Ecto neural progenitor cell (in vitro differentiated cells): ENCODE results near the gene C1QTNF8.

Source experiments
- DNase-seq: peaks from one replicate; pipeline ENCODE4 v3.0.0-alpha.2; 2018; ENCODE audit warnings: low spot score

C1QTNF8 gene

GRCh38 chr16:1060416-1061340 lies 35.4 kb downstream of the C1QTNF8 start:
- no peak for DNase-seq

- DNase-seq, result no peak
These were observed 36.7 kb downstream of the C1QTNF8 start for GRCh38 chr16:1059310-1059709.

GRCh38 chr16:1058216-1058615 lies 37.8 kb downstream of the C1QTNF8 start:
- DNase-seq, result no peak

- peak; percentile 77 for DNase-seq
These were observed 38.7 kb downstream of the C1QTNF8 start for GRCh38 chr16:1057252-1057932.

- DNase-seq, result no peak
These were observed 39.8 kb downstream of the C1QTNF8 start for GRCh38 chr16:1056196-1056595.

- no peak for DNase-seq
These were observed 40.5 kb downstream of the C1QTNF8 start for GRCh38 chr16:1055557-1055924.

- DNase-seq, result peak; percentile 88
These were observed 41.1 kb downstream of the C1QTNF8 start for GRCh38 chr16:1054660-1055556.

- no peak for DNase-seq
These were observed 42.2 kb downstream of the C1QTNF8 start for GRCh38 chr16:1053700-1054368.

- no peak for DNase-seq
These were observed 42.9 kb downstream of the C1QTNF8 start for GRCh38 chr16:1053121-1053521.

- no peak for DNase-seq
These were observed 43.3 kb downstream of the C1QTNF8 start for GRCh38 chr16:1052721-1053120.

GRCh38 chr16:1051446-1051845 lies 44.6 kb downstream of the C1QTNF8 start:
- DNase-seq, result no peak

GRCh38 chr16:1050921-1051320 lies 45.1 kb downstream of the C1QTNF8 start:
- no peak for DNase-seq

- no peak for DNase-seq
These were observed 45.5 kb downstream of the C1QTNF8 start for GRCh38 chr16:1050516-1050915.

GRCh38 chr16:1049976-1050247 lies 46.1 kb downstream of the C1QTNF8 start:
- no peak for DNase-seq

GRCh38 chr16:1049113-1049975 lies 46.7 kb downstream of the C1QTNF8 start:
- no peak for DNase-seq

- peak; percentile 87 for DNase-seq
These were observed 47.5 kb downstream of the C1QTNF8 start for GRCh38 chr16:1048442-1049112.

- DNase-seq, result no peak
These were observed 48.2 kb downstream of the C1QTNF8 start for GRCh38 chr16:1047801-1048200.

- DNase-seq, result no peak
These were observed 48.9 kb downstream of the C1QTNF8 start for GRCh38 chr16:1047123-1047522.

- no peak for DNase-seq
These were observed 49.8 kb downstream of the C1QTNF8 start for GRCh38 chr16:1045993-1046911.
